WI38 (cell line): ENCODE measurements around the gene DDAH1.

Source experiments
- H3K4me3 ChIP-seq: 2 replicates; pipeline ENCODE4 v1.5.1; 2011; ENCODE audit warnings: low read depth, mild to moderate bottlenecking, control low read depth, low read length
- TF ChIP-seq, protein P1 (sequence below): IDR thresholded peaks from 2 replicates; pipeline ENCODE4 v1.5.1; 2012; ENCODE audit warnings: low read depth, mild to moderate bottlenecking, control low read depth, low read length

The DDAH1 gene

DNA sequence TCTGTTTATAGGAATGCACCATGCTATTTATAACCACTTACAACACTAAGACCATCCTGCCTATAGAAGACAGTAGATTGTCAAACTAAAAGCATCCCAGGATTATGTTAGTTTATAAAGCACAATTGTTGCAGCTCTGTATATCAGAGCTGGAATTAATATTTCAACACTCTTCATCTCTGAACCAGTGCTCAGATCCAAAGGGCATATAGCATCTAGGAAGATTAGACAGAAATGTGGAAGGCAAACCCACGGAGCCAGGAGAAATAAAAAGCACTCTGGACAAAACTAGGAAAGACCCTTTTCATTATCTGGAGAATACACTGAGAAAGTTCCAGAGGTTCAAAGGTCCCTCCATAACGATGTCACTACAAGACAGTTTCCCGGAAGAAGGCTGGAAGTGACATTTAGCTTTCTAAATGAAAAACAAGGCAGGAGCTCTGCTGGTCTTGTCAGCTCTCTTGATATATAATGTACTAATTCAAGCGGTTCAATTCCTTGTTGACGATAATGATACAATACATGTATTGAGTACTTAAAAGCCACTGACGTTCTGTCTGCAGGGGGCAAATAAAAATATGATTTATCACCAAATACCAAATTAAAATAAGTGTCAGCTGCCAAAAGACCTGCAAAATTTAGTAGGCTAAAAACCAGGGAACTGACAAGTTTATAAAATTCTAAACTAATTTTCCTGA lies 96.7 kb downstream of the DDAH1 start:
- no peak overlapping the region for H3K4me3 ChIP-seq
- TF ChIP-seq, protein P1, sequence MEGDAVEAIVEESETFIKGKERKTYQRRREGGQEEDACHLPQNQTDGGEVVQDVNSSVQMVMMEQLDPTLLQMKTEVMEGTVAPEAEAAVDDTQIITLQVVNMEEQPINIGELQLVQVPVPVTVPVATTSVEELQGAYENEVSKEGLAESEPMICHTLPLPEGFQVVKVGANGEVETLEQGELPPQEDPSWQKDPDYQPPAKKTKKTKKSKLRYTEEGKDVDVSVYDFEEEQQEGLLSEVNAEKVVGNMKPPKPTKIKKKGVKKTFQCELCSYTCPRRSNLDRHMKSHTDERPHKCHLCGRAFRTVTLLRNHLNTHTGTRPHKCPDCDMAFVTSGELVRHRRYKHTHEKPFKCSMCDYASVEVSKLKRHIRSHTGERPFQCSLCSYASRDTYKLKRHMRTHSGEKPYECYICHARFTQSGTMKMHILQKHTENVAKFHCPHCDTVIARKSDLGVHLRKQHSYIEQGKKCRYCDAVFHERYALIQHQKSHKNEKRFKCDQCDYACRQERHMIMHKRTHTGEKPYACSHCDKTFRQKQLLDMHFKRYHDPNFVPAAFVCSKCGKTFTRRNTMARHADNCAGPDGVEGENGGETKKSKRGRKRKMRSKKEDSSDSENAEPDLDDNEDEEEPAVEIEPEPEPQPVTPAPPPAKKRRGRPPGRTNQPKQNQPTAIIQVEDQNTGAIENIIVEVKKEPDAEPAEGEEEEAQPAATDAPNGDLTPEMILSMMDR: no peak

DNA sequence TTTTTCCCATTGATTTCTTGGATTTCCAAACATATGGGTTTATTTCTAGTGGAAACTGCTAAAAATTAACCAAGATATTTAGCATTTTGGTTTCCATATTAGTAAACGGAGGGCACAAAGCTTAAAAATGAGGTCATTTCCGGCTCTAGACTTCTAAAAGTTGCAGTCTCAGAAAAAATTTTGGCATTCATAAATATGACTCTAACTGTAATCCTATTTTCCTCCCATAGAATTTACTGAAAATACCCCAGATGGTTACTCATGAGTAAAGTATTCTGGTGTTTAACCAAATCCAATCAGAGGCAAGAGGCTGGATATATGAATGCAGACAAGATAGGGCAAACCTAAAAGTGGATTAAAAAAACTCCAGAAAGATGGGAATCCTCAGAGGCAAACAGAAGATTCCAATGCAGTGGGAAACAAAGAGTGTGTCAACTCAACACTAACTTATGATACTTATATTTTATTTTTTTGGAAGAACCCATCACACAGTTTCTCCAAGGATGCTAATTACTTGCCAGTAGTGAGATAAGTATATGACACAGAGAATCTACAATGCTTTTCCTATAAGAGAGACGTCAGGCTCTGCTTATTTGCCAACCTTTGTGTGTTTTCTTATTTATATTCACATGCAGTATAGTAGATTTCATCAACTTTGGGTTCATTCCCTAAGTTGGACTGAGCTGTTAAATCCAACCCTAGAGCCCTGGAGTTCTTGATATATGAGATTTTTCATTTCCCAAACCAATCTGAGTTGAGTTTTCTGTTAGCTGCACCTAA lies 98.4 kb downstream of the DDAH1 start:
- TF ChIP-seq, protein P1: no peak

DNA sequence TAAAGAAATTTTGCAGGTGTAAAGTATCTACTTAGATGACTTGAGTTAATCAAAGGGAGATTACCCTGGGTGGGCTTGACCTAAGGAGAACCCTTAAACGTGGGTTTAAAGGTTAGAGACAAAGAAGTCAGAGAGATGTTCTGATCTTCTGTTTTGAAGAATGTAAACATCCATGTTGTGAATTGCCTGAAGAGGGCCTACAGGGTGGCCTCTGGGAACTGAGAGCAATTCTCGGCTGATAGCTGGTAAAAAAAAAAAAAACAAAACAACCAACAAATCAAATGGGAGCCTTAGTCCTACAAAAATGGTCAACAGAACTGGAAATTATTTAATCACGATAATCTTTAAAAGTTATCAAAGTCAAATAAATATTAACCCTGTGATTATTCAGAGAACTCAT lies 99.1 kb downstream of the DDAH1 start:
- H3K4me3 ChIP-seq: no peak overlapping the region
- TF ChIP-seq, protein P1: no peak

More for the DNA sequence above, 98.4 kb downstream of the DDAH1 start:
- no peak overlapping the region for H3K4me3 ChIP-seq

DNA sequence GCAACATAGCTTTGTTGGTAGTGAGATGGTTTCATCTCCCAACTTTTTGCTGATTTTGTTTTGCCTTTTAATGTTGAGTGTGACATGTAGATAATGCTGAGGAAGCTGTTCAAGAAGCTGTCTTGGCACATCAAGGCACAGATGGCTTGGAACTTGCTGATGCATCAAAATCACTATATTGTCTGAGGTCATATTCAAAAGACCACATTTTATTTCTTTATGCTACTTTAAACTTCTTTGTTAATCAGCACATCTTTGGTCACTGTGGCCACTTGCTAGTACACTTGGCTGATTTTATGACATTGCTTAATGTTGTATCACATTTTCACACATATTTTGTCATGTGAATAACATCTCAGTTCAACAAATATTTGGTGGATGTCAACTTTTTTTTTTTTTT lies 101.4 kb downstream of the DDAH1 start:
- TF ChIP-seq, protein P1: no peak
- no peak overlapping the region for H3K4me3 ChIP-seq

DNA sequence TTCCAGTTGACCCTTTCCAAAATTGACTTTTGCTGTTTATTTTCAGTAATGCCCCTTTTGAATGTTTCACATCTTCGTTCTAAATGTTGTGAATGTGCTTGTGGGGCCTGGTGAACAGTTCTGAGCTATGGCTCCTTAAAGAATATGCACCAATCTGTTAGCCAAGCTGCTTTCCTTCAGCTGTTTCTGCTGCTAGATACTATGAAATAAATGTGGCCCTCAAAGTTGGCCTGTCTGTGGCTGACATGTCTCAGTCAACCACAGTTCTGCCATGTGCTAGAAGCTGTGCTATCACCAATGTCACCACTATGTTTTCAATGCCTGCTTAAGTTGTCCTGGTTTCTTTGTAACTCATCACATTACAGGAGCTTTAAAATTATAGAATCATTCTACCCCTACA lies 101.9 kb downstream of the DDAH1 start:
- TF ChIP-seq, protein P1: no peak

DNA sequence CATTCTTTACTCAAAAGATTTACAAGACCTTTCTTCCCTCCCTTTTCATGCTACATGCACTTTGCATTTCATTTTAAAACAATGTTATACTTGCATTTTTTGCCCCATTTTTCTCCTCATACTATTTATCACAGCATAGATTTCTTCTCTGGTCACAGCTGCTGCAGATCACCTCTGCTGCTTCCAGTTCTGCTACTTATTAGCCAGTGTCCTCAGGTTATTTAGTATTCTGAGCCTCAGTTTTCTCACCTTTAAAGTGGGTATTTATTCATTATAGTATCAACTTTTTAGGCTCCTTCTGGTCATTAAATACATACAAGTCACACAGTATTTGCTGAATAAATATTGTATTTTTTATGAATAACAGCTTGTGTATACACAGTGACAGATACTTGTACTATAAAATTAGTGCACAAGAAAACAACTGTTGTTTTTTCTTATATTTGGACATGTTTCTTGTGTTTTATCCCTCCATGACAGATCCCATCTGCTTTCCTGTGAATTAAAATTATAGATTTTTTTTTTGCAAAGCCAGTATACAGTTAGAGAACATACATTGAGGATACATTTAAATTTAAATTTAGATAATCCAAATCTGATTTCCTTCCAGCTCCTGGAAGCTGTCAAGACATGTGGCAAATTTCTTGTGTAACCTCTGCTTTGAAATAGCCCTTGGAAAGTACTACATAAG lies 103.2 kb downstream of the DDAH1 start:
- TF ChIP-seq, protein P1: no peak
- no peak overlapping the region for H3K4me3 ChIP-seq

More for the DNA sequence above, 101.9 kb downstream of the DDAH1 start:
- no peak overlapping the region for H3K4me3 ChIP-seq
